HG03108 (cell line): ENCODE results near the gene PFKFB4.
"Not testable (repeated sequence)": the region's sequence is repeated elsewhere in the genome, so short reads cannot be mapped to it uniquely, and the experiment has no call there.

Experiments used
- ATAC-seq: cut with Tn5 transposase; IDR thresholded peaks from one replicate; pipeline ENCODE4 v1.9.1; 2021; ENCODE audit warnings: moderate library complexity; ENCODE audit not compliant: unreplicated experiment

PFKFB4 gene

DNA sequence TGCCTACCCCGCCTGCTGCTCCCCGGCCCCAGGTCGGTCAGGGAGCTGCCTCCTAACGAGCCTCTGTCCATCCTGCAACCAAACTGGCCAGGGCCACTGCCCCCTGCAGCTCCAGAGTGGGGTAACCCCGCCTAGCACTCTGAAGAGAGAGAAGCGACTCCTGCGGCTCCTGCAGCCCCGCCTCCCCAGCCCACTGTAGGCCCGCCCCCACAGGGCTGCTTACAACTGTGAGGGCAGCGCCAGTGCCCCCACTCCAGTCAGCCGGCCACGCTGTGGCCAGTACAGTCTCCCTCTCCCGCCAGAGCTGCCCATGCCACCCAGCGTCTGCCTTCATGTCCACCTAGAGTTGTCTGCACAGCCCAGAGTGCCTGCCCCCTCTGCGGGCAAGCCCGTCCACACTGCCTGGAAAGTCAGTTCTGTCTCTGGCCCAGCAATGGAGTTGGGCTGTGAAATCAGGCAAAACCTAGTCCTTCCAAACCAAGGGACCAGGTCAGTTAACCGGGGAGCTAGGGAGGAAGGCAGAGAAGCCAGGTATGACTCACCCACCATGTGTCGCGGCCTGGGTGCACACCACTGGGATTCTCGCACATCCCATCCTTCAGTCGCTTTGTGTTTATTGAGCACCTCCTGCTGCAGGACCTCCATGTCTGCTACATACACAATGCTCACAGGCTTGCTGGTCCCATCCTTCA is 4.6 kb upstream of the PFKFB4 start:
- ATAC-seq: no peak

GRCh38 chr3:48560648-48561018 is 4.0 kb upstream of the PFKFB4 start:
- ATAC-seq: no peak

- ATAC-seq: no peak
These were observed 2.0 kb upstream of the PFKFB4 start for GRCh38 chr3:48558493-48559134.

- no peak for ATAC-seq
These were observed 431 bp downstream of the PFKFB4 start for GRCh38 chr3:48555949-48556795.

DNA sequence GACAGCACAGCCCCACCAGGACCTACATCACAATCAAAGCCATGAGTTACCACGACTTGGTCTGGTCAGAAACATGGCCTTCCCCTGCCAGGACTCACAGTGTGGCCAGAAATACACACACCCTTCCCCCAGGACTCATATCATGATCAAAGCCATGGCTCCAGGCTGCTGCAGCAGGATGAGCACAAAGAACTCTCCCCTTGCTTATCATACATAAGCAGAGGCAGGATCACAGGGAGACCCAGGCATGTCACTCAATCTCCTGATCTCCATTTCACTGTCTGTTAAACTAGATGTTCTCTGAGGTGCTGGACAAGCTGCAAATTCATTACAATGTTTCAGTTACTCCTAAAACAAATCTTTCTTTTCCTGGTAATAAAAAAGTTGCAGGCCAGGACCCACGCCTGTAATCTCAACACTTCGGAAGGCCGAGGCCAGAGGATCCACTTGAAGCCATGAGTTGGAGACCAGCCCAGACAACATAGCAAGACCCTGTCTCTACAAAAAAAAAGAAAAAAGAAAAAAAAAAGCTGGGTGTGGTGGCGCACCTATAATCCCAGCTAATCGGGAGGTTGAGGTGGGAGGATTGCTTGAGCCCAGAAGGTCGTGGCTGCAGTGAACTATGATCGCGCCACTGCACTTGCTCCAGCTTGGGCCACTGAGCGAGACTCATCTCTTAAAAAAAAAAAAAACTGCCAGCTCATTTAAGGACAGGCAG is 1.2 kb downstream of the PFKFB4 start:
- no peak for ATAC-seq

- ATAC-seq: no peak
These were observed 2.4 kb downstream of the PFKFB4 start for GRCh38 chr3:48553886-48554845.

GRCh38 chr3:48553361-48553760 is 3.2 kb downstream of the PFKFB4 start:
- ATAC-seq: no peak

DNA sequence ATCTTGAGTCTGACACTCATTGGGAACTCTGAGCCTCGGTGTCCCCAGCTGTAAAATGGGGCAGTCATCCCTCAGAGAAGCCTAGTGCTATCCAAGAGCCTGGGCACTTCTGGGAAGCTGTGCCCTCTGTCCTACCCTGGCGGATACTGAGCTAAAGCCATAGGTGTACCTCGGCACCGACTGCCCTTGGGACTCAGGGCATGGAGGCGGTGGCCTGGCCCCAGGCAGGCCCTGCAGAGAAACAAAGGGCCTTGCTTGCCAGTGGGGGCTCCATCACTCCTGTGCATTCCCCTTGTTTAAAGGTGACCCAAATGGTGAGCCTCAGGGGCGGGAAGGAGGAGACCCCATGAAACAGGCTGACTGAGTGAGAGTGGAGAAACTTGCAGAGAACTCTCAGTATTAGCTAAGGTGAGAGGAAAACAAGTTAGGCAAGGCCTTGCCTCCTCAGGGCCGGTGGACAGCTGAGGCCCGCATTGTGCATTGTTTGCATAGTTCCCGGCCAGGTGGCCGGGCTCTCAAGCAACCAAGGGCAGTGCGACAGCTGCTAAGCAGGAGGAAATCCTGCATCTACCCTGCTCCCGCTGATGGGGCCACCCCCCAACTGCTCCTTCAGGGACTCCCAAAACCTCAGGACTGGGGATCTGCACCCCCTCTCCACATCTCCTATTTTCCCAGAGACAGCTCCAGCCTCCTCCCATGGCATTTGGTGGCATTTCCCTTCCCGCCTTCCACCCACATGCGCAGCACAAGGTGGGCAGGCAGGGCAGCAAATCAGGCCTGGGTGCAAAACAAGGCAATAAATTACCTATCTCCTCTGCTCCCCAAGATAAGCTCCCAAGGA is 4.3 kb downstream of the PFKFB4 start:
- ATAC-seq: no peak

GRCh38 chr3:48551651-48552050 is 5.0 kb downstream of the PFKFB4 start:
- not testable (repeated sequence) for ATAC-seq

DNA sequence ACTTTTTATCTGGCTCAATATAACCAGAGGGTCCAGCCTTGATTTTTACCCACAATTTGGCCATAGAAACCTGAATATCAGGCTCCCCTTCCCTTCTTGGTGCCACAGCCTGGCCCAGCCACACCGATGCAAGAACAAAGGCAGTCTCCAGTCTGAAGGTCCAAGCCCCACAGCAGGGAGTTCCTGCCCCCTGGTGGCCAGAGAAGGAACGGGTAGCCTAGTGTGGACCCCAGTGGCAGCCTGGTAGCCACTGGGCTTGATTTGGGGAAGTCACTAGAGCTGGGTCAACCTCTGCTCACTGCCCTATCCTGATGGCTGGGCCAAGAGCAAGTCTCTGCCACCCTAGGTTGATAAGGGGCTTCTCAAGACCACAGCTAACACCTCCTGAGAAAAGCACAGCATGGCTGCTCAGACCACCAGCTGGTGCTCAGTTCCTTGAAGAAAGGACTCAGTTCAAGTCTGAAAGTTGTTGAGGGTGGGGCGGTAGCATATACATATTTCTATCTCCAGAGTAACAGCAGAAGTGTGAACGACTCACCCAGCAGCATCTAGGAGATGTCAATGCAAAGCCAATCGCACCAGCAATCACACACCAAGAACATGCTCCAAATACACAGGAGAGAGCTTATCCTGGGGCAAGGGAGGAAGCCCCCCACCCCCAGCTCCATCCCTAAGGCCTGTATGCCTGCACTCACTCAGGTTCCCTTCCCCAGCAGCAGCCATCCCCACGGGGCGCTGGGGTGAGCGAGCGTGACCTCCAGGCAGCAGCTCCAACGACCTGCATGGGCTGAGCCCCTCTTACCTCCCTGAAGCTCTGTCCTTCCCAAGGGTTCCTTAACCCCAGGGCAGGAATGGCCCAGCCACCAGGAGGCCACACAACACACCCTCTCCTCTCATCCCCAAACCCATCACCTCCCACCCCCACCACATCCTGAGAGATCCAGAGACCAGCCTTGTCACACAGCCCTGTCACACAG is 7.6 kb downstream of the PFKFB4 start:
- ATAC-seq: peak; percentile 54

- ATAC-seq: no peak
These were observed 8.5 kb downstream of the PFKFB4 start for GRCh38 chr3:48548126-48548525.

DNA sequence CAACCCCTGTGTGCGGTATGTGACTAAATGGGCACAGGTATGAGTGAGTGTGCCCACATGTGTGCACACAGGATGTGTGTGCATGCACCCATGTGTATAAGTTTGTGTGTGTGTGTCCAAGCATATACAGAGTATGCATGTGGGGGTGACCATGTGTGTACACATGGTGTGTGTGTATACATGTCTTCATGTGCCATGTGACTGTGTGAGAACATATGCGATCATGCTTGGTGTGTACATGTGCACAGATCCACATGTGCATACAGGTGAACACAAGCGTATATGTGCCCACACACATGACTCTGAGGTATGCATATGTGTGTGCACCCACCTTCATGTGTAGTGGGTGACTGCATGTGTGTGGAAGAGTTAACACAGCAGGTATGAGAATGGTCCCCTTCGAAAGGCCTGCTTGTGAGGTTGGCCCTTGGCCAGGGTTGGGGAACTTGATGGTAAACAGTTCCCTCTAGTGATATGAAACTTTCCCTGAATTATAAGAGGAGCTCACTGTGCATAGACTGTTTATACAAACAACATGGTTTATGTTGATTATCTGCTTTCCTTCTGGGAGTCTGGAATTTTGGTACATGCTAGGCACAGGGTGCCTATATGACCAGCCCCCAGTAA is 10.3 kb downstream of the PFKFB4 start:
- ATAC-seq: no peak

DNA sequence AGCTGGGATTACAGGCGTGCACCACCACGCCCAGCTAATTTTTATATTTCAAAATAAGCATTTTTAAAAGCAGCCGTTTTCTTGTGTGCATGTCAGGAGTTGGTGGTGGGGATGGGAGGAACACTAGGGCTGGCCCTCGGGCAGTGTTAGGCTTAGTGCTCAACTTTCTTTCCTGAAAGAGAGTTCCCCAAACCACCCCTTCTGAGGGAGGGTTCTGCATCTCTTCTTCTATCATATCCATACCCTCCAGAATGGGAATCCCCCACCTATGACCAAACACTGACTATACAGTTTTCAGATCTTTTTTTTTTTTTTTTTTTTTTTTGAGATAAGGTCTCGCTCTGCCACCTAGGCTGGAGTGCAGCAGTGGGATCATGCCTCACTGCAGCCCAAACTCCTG is 12.5 kb downstream of the PFKFB4 start:
- no peak for ATAC-seq

- no peak for ATAC-seq
These were observed 13.2 kb downstream of the PFKFB4 start for GRCh38 chr3:48543271-48543866.

DNA sequence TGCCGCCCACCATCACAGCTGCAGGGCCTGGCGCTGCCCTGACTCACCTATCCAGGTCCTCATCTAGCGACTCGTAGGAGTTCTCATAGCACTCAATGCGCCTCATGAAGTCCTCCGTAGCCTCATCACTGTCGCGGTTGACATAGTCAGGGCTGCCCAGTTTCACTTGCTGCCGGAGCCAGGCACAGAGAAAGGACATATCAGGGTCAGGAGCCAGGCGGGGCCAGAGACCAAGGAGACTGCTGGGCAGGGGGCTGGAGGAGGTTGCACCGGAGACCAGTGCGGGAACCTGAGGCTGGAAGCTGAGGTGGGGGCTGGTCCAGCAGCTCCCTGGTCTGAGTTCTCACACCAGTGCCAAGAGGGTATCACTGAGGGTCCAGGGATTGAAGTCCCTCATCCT is 18.2 kb downstream of the PFKFB4 start:
- ATAC-seq: no peak

- no peak for ATAC-seq
These were observed 19.8 kb downstream of the PFKFB4 start for GRCh38 chr3:48536785-48537184.

- no peak for ATAC-seq
These were observed 20.5 kb downstream of the PFKFB4 start for GRCh38 chr3:48536116-48536515.
